Measurements from ENCODE around the gene MICU1. TPM values are rescaled to one million over a fixed set of nuclear protein-coding genes. Genes with fewer than 3 reads are reported as not detected.

The MICU1 gene
- total and polyA plus RNA-seq, 2 of the 13 experiments (the other 11 are each of a cell fraction or from before 2014, with no cell fraction given): 32.5 to 56.1 TPM

GRCh38 chr10:72665925-72666324, 40.0 kb upstream of the MICU1 start:
- Histone ChIP-seq H3K9ac (ENCODE audit: insufficient read depth, low read depth, low read length) (no peak overlapping the region), H2AFZ (ENCODE audit: low read length) (no peak overlapping the region), H3K9me3 (ENCODE audit: low read length) (no peaks in the 10 kb centered on the region), H3K27me3 (ENCODE audit: control insufficient read depth in 1 of 2, insufficient read depth in 2 of 2, low read length in 2 of 2) (no peaks in the 10 kb centered on the region), H4K20me1 (ENCODE audit: insufficient read depth, low read length) (no peaks in the 10 kb centered on the region), H3K4me3 (replicated peaks in 1 of 3; ENCODE audit: insufficient read depth in 1 of 3, low read depth in 2 of 3, low read length in 3 of 3) (no peak overlapping the region), H3K4me2 (ENCODE audit: low read depth, low read length) (no peak overlapping the region), H3K4me1 (ENCODE audit: insufficient read depth, low read length) (no peaks in the 10 kb centered on the region), H3K27ac (ENCODE audit: extremely low read length, insufficient read depth, low read length) (no peak overlapping the region), H3K79me2 (ENCODE audit: insufficient read depth, low read length) (no peaks in the 10 kb centered on the region), H3K36me3 (replicated peaks in 1 of 2; ENCODE audit: control insufficient read depth in 1 of 2, insufficient read depth in 2 of 2, low read length in 2 of 2) (no peaks in the 10 kb centered on the region)
- POLR2A ChIA-PET: no interaction called here
- TF ChIP-seq ZNF264 (CRISPR knock-in tag; IDR thresholded peaks at IDR 0.05) (no peak), POGZ (CRISPR knock-in tag; IDR thresholded peaks at IDR 0.05) (no peak), ZNF703 (CRISPR knock-in tag; IDR thresholded peaks at IDR 0.05; ENCODE audit: borderline replicate concordance) (no peak), ZNF598 (CRISPR knock-in tag; IDR thresholded peaks at IDR 0.05; ENCODE audit: borderline replicate concordance) (no peak), ZNF761 (CRISPR knock-in tag; conservative IDR thresholded peaks at IDR 0.05) (no peak), TBX2 (CRISPR knock-in tag; IDR thresholded peaks at IDR 0.05; ENCODE audit: borderline replicate concordance) (no peak), ZNF574 (CRISPR knock-in tag; IDR thresholded peaks at IDR 0.05) (no peak), ZNF672 (CRISPR knock-in tag; IDR thresholded peaks at IDR 0.05) (no peak), ZNF589 (CRISPR knock-in tag; conservative IDR thresholded peaks at IDR 0.05) (no peak), MTA1 (CRISPR knock-in tag; IDR thresholded peaks at IDR 0.05; ENCODE audit: borderline replicate concordance) (no peak), HOXA3 (CRISPR knock-in tag; IDR thresholded peaks at IDR 0.05) (no peak), ZNF615 (CRISPR knock-in tag; IDR thresholded peaks at IDR 0.05; ENCODE audit: borderline replicate concordance) (no peak), DNMT3B (CRISPR knock-in tag; conservative IDR thresholded peaks at IDR 0.05) (no peak), U2AF2 (IDR thresholded peaks at IDR 0.05; ENCODE audit: low read depth, low read length) (no peak), FOXJ3 (CRISPR knock-in tag; IDR thresholded peaks at IDR 0.05; ENCODE audit: borderline replicate concordance) (no peak)
- TF ChIP-seq, protein P1, sequence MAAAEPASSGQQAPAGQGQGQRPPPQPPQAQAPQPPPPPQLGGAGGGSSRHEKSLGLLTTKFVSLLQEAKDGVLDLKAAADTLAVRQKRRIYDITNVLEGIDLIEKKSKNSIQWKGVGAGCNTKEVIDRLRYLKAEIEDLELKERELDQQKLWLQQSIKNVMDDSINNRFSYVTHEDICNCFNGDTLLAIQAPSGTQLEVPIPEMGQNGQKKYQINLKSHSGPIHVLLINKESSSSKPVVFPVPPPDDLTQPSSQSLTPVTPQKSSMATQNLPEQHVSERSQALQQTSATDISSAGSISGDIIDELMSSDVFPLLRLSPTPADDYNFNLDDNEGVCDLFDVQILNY (CRISPR knock-in tag; conservative IDR thresholded peaks at IDR 0.05): no peak
- TF ChIP-seq, protein P2, sequence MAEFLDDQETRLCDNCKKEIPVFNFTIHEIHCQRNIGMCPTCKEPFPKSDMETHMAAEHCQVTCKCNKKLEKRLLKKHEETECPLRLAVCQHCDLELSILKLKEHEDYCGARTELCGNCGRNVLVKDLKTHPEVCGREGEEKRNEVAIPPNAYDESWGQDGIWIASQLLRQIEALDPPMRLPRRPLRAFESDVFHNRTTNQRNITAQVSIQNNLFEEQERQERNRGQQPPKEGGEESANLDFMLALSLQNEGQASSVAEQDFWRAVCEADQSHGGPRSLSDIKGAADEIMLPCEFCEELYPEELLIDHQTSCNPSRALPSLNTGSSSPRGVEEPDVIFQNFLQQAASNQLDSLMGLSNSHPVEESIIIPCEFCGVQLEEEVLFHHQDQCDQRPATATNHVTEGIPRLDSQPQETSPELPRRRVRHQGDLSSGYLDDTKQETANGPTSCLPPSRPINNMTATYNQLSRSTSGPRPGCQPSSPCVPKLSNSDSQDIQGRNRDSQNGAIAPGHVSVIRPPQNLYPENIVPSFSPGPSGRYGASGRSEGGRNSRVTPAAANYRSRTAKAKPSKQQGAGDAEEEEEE (CRISPR knock-in tag; IDR thresholded peaks at IDR 0.05; ENCODE audit: borderline replicate concordance): no peak
- TF ChIP-seq, protein P3, sequence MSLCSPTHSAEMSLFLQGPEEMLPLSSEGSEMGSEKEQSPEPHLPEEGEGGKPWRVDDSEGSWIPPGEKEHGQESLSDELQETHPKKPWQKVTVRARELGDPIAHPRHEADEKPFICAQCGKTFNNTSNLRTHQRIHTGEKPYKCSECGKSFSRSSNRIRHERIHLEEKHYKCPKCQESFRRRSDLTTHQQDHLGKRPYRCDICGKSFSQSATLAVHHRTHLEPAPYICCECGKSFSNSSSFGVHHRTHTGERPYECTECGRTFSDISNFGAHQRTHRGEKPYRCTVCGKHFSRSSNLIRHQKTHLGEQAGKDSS (CRISPR knock-in tag; IDR thresholded peaks at IDR 0.05; ENCODE audit: borderline replicate concordance, low read depth): no peak
- TF ChIP-seq, protein P4, sequence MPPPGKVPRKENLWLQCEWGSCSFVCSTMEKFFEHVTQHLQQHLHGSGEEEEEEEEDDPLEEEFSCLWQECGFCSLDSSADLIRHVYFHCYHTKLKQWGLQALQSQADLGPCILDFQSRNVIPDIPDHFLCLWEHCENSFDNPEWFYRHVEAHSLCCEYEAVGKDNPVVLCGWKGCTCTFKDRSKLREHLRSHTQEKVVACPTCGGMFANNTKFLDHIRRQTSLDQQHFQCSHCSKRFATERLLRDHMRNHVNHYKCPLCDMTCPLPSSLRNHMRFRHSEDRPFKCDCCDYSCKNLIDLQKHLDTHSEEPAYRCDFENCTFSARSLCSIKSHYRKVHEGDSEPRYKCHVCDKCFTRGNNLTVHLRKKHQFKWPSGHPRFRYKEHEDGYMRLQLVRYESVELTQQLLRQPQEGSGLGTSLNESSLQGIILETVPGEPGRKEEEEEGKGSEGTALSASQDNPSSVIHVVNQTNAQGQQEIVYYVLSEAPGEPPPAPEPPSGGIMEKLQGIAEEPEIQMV (CRISPR knock-in tag; IDR thresholded peaks at IDR 0.05; ENCODE audit: low read depth): no peak
- DNase-seq (ENCODE audit: low spot score) (no peak), FAIRE-seq (no peak), ATAC-seq (no peak)
- no TSS peak for BruUV-seq (replicated peaks)
- in situ Hi-C loops (cut with HindIII; ENCODE audit: extremely low pct_ligation_motif_present, low pct_unique_long_range_greater_than_20kb): no loop called here
- CTCF ChIA-PET (ENCODE audit: low intra/inter-chr PET ratio, low total read pairs): no interaction called here
- intact Hi-C loops (cut with micrococcal nuclease; ENCODE audit: unreplicated experiment): no loop called here
- WGBS (ENCODE audit: low lambda C conversion rate): 57% methylated on average over 4 of the region's 4 CpGs

All from HepG2 (cell line).